Smooth muscle cell (in vitro differentiated cells): ENCODE results near the gene ZNF608. TPM values are rescaled to one million over a fixed set of nuclear protein-coding genes. Genes with fewer than 3 reads are reported as not detected.

Experiments
- DNase-seq: peaks from one replicate; lab custom pipeline; 2025; ENCODE audit not compliant: unreplicated experiment; lab: John Stamatoyannopoulos, UW
- H2AFZ ChIP-seq: fragments of 200-600 bp; sonication (generic); 2 replicates; pipeline ENCODE4 v1.6.0; 2016; ENCODE audit warnings: antibody characterized with exemption, low read depth, mild to moderate bottlenecking
- H3F3A ChIP-seq: fragments of 200-600 bp; sonication (generic); 2 replicates; pipeline ENCODE4 v1.6.0; 2017; ENCODE audit warnings: antibody characterized with exemption, low read depth
- H3K27ac ChIP-seq: fragments of 200-600 bp; sonication (generic); 2 replicates; pipeline ENCODE4 v1.5.1; 2016; ENCODE audit warnings: low read depth, mild to moderate bottlenecking
- H3K27me3 ChIP-seq: fragments of 200-600 bp; sonication (generic); 2 replicates; pipeline ENCODE4 v1.6.1; 2016; ENCODE audit warnings: low read depth, mild to moderate bottlenecking
- H3K36me3 ChIP-seq: fragments of 200-600 bp; sonication (generic); 2 replicates; pipeline ENCODE4 v1.5.1; 2016; ENCODE audit warnings: low read depth
- H3K4me1 ChIP-seq: fragments of 200-600 bp; sonication (generic); 2 replicates; pipeline ENCODE4 v1.5.1; 2016; ENCODE audit warnings: low read depth
- H3K4me2 ChIP-seq: fragments of 200-600 bp; sonication (generic); 2 replicates; pipeline ENCODE4 v1.6.0; 2016; ENCODE audit warnings: mild to moderate bottlenecking
- H3K4me3 ChIP-seq: fragments of 200-600 bp; sonication (generic); 2 replicates; pipeline ENCODE4 v1.5.1; 2016; ENCODE audit warnings: mild to moderate bottlenecking
- H3K79me2 ChIP-seq: fragments of 200-600 bp; sonication (generic); 2 replicates; pipeline ENCODE4 v1.6.0; 2016; ENCODE audit warnings: low read depth, mild to moderate bottlenecking
- H3K9ac ChIP-seq: fragments of 200-600 bp; sonication (generic); 2 replicates; pipeline ENCODE4 v1.6.0; 2016; ENCODE audit warnings: low read depth
- H3K9me3 ChIP-seq: fragments of 200-600 bp; sonication (generic); replicated peaks from 2 replicates; pipeline ENCODE4 v1.5.1; 2016; ENCODE audit warnings: low read depth
- H4K20me1 ChIP-seq: fragments of 200-600 bp; sonication (generic); 2 replicates; pipeline ENCODE4 v1.6.0; 2016; ENCODE audit warnings: low read depth
- CTCF ChIP-seq: fragments of 200-600 bp; sonication (generic); IDR thresholded peaks from 2 replicates; pipeline ENCODE4 v1.5.1; 2017; ENCODE audit warnings: borderline replicate concordance, mild to moderate bottlenecking, antibody characterized with exemption; ENCODE audit not compliant: insufficient read depth, poor library complexity, severe bottlenecking
- WGBS: methylation state at CpG from one replicate; pipeline ENCODE4 v1.1.7; 2016; ENCODE audit warnings: low lambda C conversion rate; 5-methylcytosine and 5-hydroxymethylcytosine counted together
- polyA plus RNA-seq: library from polyadenylated mRNA; unstranded; fragments of >200 nt; fragmentation: Nextera tagmentation; extraction: Ambion mirVana; gene quantifications from 2 replicates; pipeline ENCODE4 v1.2.1, GENCODE V29; 2016
- total RNA-seq: library from RNA; depleted of rRNA; stranded (reverse); fragments of >200 nt; gene quantifications from 2 replicates; pipeline ENCODE4 v1.2.3, GENCODE V29; 2014

Gene ZNF608
- total and polyA plus RNA-seq, 2 experiments from 2014 or later, result 15.4 to 33.1 TPM

GRCh38 chr5:124746916-124747790 lies 714 bp upstream of the ZNF608 start:
- no peaks in the 10 kb centered on the region for H3K9me3 ChIP-seq
- WGBS, result under 1% methylated on average over 32 of the region's 32 CpGs
- DNase-seq, result peak; percentile 30

GRCh38 chr5:124745007-124745927 lies 1.2 kb downstream of the ZNF608 start:
- Histone ChIP-seq H3K36me3 (no peaks in the 10 kb centered on the region), H3K4me2 (peak overlapping the region; percentile 96), H3K4me1 (peaks cover 34% of the 10 kb centered on the region), H2AFZ (no peak overlapping the region), H4K20me1 (peaks cover 18% of the 10 kb centered on the region), H3K9me3 (no peaks in the 10 kb centered on the region), H3K27ac (peak overlapping the region; percentile 94), H3K27me3 (no peaks in the 10 kb centered on the region), H3K79me2 (peaks cover 55% of the 10 kb centered on the region), H3F3A (peaks cover 18% of the 10 kb centered on the region), H3K4me3 (peak overlapping the region; percentile 80), H3K9ac (peak overlapping the region; percentile 89)
- WGBS, result 30% methylated on average over 8 of the region's 8 CpGs
- TF ChIP-seq CTCF, result no peak
- DNase-seq, result no peak

More at GRCh38 chr5:124746916-124747790, 714 bp upstream of the ZNF608 start:
- Histone ChIP-seq H3K4me2 (peak overlapping the region; percentile 96), H4K20me1 (peaks cover 6% of the 10 kb centered on the region), H3K79me2 (peaks cover 36% of the 10 kb centered on the region), H3K27me3 (no peaks in the 10 kb centered on the region), H3K4me3 (peak overlapping the region; percentile 80), H2AFZ (peak overlapping the region; percentile 84), H3F3A (peaks cover 15% of the 10 kb centered on the region), H3K9ac (peak overlapping the region; percentile 89), H3K27ac (peak overlapping the region; percentile 94), H3K36me3 (no peaks in the 10 kb centered on the region), H3K4me1 (peaks cover 27% of the 10 kb centered on the region)
- TF ChIP-seq CTCF, result no peak

- DNase-seq, result no peak
- Histone ChIP-seq H3K4me3 (peak overlapping the region; percentile 80), H2AFZ (no peak overlapping the region), H3K9me3 (no peaks in the 10 kb centered on the region), H3K27me3 (no peaks in the 10 kb centered on the region), H4K20me1 (peaks cover 23% of the 10 kb centered on the region), H3K27ac (peak overlapping the region; percentile 94), H3K79me2 (peaks cover 63% of the 10 kb centered on the region), H3K4me2 (peak overlapping the region; percentile 96), H3K9ac (peak overlapping the region; percentile 89), H3F3A (peaks cover 18% of the 10 kb centered on the region), H3K4me1 (peaks cover 34% of the 10 kb centered on the region), H3K36me3 (no peaks in the 10 kb centered on the region)
- TF ChIP-seq CTCF, result no peak
- 16% methylated on average over 26 of the region's 27 CpGs for WGBS
Observed at GRCh38 chr5:124744170-124744971, 2.1 kb downstream of the ZNF608 start.
